Muscle layer of duodenum (tissue), 2 donors: Measurements from ENCODE around the gene CDKL4.

Experiments used
- H3K27ac ChIP-seq: one replicate; pipeline ENCODE4 v1.7.0; 2013; ENCODE audit warnings: mild to moderate bottlenecking, low read length
- H3K27me3 ChIP-seq: one replicate; pipeline ENCODE4 v1.7.0; 2013; ENCODE audit warnings: low read depth, mild to moderate bottlenecking, control low read depth, low read length
- H3K36me3 ChIP-seq, 2 donors: one replicate each; pipeline ENCODE4 v1.7.0; 2013; ENCODE audit warnings: low read length in 2 of 2, control low read depth in 1 of 2, mild to moderate bottlenecking in 1 of 2; ENCODE audit not compliant: insufficient read depth in 2 of 2, control insufficient read depth in 1 of 2
- H3K4me1 ChIP-seq, 2 donors: one replicate each; pipeline ENCODE4 v1.7.0; 2013; ENCODE audit warnings: low read length in 2 of 2, mild to moderate bottlenecking in 2 of 2, control low read depth in 1 of 2, moderate library complexity in 1 of 2; ENCODE audit not compliant: insufficient read depth in 2 of 2, control insufficient read depth in 1 of 2
- H3K4me3 ChIP-seq, 2 donors: one replicate each; pipeline ENCODE4 v1.7.0; 2013; ENCODE audit warnings: low read length in 2 of 2, low read depth in 1 of 2, mild to moderate bottlenecking in 1 of 2
- H3K9me3 ChIP-seq, 2 donors: one replicate each; pipeline ENCODE4 v1.7.0; 2013; ENCODE audit warnings: low read length in 2 of 2, control low read depth in 1 of 2, mild to moderate bottlenecking in 1 of 2; ENCODE audit not compliant: control insufficient read depth in 1 of 2
- donor health status: healthy.

Gene CDKL4

GRCh38 chr2:39243469-39244123 is at the start of gene CDKL4:
Gene CDKL4 (minus strand): TSS chr2:39243970.
- H3K27ac ChIP-seq, result no peak within 1 kb of the TSS
- no peaks in the 10 kb centered on the region for H3K27me3 ChIP-seq
- no peaks in the 10 kb centered on the region for H3K9me3 ChIP-seq
- no peaks in the 10 kb centered on the region for H3K36me3 ChIP-seq
- peak within 1 kb of the TSS in 1 of 2 donors; percentile 51 for H3K4me3 ChIP-seq
- H3K4me1 ChIP-seq, result no peaks in the 10 kb centered on the region

DNA sequence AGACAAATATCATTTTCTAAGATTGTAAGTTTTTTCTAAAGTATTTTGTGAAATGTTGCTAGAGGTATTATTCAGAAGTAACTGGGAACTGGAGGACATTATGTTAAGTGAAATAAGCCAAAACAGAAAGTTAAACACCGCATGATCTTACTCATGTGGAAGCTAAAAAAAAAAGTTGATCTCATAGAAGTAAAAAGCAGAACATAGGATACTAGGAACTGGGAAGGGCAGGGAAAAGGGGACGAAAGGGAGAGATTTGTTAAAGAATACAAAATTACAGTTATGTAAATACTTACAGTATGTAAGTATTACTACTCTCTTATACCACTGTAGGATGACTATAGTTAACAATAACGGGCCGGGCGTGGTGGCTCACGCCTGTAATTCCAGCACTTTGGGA is 46.7 kb upstream of the CDKL4 start:
- no peaks in the 10 kb centered on the region for H3K27me3 ChIP-seq
- H3K36me3 ChIP-seq, result peaks cover 19 to 39% of the 10 kb centered on the region in 2 donors
- H3K9me3 ChIP-seq, result no peaks in the 10 kb centered on the region
- H3K4me3 ChIP-seq, result no peak overlapping the region
- no peaks in the 10 kb centered on the region for H3K4me1 ChIP-seq
- H3K27ac ChIP-seq, result no peak overlapping the region

DNA sequence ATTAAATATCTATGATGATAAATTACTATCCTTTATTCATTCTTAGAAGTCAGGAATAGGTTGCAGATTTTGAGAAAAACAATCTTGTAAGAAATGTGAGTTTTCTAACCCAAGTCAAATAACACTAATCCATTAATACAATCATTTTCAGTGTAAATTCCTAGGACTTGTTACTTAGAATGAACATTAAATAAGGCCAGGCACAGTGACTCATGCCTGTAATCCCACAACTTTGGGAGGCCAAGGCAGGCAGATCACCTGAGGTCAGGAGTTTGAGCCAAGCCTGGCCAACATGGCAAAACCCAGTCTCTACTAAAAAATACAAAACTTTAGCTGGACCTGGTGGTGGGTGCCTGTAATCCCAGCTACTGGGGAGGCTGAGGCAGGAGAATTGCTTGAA is 45.8 kb upstream of the CDKL4 start:
- Histone ChIP-seq H3K36me3 (peaks cover 19 to 39% of the 10 kb centered on the region in 2 donors), H3K27me3 (no peaks in the 10 kb centered on the region), H3K27ac (no peak overlapping the region), H3K4me1 (no peaks in the 10 kb centered on the region), H3K4me3 (no peak overlapping the region), H3K9me3 (no peaks in the 10 kb centered on the region)

DNA sequence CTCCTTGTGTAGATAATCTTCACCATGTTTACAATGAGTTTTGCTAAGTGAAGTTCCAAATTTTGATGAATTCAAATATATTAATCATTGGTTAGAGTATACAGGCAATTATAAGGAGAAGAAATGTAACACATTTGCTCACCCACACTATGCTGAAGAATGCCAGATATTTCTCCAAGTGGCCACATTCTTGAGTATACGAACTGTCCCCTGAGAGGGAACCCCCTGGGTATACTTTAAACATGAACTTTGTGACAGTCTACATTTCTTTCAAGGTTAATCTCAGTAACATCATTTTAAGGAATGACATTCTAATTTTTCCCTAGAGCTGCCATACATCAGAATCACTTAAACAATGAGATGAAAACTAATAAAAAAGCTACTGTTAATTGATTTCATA is 39.8 kb upstream of the CDKL4 start:
- Histone ChIP-seq H3K4me1 (no peaks in the 10 kb centered on the region), H3K27ac (no peak overlapping the region), H3K9me3 (no peaks in the 10 kb centered on the region), H3K36me3 (peaks cover 28 to 32% of the 10 kb centered on the region in 2 donors), H3K27me3 (no peaks in the 10 kb centered on the region), H3K4me3 (no peak overlapping the region)

DNA sequence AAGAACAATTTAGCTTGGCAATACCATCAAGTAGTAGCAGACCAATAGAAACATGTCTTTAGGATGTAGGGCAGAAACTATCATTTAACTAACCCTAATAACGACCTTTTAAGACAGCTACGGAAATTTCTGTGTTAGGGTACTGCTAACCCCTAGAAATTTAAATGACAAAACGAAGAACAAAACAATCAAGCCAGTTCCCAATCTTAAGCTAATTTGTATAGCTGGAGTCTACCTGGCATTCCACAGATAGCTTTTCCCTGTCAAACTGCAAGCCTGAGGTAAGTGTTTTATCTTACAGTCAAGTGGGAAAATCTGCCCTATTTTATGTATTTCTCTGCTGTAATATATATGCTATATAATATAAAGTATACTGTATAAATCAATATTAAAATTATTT is 37.6 kb upstream of the CDKL4 start:
- no peak overlapping the region for H3K27ac ChIP-seq
- no peaks in the 10 kb centered on the region for H3K9me3 ChIP-seq

DNA sequence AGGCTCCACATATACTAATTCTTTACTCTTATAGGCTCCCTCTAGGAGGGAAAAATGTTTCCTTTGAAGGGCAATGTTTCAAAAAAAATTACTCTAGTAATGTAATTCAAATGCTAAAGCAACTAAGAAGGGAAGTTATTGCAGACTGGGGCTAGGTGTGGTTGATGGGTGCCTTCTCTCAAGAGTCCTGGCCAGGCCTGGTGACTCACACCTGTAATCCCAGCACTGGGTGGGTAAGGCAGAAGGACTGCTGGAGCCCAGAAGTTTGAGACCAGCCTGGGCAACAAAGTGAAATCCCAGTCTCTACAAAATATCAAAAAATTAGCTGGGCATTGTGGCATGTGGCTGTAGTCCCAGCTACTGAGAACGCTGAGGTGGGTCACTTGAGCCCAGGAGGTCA is 31.2 kb upstream of the CDKL4 start:
- H3K36me3 ChIP-seq, result peaks cover 30 to 51% of the 10 kb centered on the region in 2 donors
- H3K27ac ChIP-seq, result no peak overlapping the region
- no peak overlapping the region for H3K4me3 ChIP-seq
- no peaks in the 10 kb centered on the region for H3K27me3 ChIP-seq
- no peaks in the 10 kb centered on the region for H3K4me1 ChIP-seq
- H3K9me3 ChIP-seq, result no peaks in the 10 kb centered on the region

More for the DNA sequence above, 37.6 kb upstream of the CDKL4 start:
- Histone ChIP-seq H3K27me3 (no peaks in the 10 kb centered on the region), H3K4me3 (no peak overlapping the region), H3K4me1 (no peaks in the 10 kb centered on the region), H3K36me3 (peaks cover 31 to 42% of the 10 kb centered on the region in 2 donors)

DNA sequence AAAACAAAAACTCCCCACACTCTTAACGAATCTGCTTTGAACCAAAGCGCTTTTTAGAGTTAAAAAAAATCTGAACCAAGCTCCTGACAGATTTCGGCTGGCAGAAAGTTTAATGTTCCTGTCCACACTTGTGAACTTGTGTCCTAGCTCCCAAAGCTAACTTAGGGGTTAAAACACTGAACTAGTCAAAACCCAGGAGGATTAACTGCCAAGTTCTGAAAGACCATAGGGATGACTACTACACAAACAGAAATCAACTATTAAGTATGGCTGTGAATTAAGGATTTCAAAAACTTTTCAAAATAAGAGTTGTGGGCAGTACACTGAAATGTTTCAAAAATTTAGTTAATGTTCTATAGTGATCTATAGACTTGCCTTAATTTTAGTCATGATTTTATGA is 26.2 kb upstream of the CDKL4 start:
- Histone ChIP-seq H3K4me3 (no peak overlapping the region), H3K9me3 (no peaks in the 10 kb centered on the region), H3K4me1 (no peaks in the 10 kb centered on the region), H3K36me3 (peaks cover 4 to 24% of the 10 kb centered on the region in 2 donors), H3K27me3 (no peaks in the 10 kb centered on the region), H3K27ac (no peak overlapping the region)

- Histone ChIP-seq H3K27ac (no peak overlapping the region), H3K4me3 (no peak overlapping the region), H3K9me3 (no peaks in the 10 kb centered on the region), H3K36me3 (peaks cover 12 to 17% of the 10 kb centered on the region in 2 donors), H3K27me3 (no peaks in the 10 kb centered on the region), H3K4me1 (no peaks in the 10 kb centered on the region)
Measured at GRCh38 chr2:39266916-39267434, 23.2 kb upstream of the CDKL4 start.

DNA sequence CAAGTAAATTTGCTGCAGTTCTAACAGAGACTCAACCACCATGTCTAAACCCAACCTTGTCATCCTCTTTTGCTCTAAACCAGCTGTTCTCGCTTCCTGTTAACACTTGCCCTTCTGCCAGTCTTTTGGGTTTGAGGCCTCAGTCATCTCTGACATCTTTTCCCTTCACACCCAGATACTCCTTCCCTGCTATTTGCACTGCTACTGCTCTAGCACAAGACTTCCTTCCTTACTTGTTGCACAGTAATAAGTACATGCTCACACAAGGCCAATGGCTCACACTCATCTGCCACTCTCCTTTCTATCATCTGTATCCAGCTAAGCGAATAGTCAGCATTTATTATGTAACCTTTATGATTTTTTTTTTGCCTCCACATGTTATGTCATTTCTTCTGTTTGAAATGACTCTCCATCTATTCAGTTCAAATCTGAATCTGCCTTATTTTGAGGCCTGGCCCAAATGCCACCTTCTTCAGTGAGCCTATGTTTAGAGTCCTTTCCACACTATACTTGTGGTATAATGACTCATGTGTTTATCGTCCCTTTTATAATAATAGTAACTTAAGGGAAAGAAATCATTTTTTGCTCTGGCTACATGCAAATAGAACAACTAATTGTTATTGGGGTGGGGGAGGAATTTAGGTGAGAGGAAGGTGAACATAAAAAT is 22.5 kb upstream of the CDKL4 start:
- H3K9me3 ChIP-seq, result no peaks in the 10 kb centered on the region
- no peak overlapping the region for H3K4me3 ChIP-seq
- H3K27ac ChIP-seq, result no peak overlapping the region
- H3K36me3 ChIP-seq, result peaks cover 12% of the 10 kb centered on the region in 2 donors
- H3K27me3 ChIP-seq, result no peaks in the 10 kb centered on the region
- no peaks in the 10 kb centered on the region for H3K4me1 ChIP-seq

DNA sequence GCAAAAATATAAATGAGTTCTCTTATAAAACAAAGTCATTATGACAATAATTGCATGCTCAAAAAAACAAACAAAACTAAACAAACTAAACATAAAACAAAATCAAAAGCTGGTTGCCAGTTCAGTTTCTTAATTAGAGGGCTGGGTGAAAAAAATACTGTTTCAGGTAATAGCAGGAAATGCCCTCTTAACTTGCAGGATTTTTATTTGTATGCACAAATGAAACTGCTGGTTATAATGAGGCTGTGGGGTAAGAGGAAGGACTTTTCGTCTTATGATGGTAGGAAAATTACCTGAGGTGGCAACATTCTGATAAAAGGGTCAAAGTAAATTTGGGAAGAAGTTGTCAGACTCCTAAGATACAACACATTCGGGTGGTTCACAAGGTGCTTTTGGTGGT is 21.5 kb upstream of the CDKL4 start:
- no peaks in the 10 kb centered on the region for H3K27me3 ChIP-seq

DNA sequence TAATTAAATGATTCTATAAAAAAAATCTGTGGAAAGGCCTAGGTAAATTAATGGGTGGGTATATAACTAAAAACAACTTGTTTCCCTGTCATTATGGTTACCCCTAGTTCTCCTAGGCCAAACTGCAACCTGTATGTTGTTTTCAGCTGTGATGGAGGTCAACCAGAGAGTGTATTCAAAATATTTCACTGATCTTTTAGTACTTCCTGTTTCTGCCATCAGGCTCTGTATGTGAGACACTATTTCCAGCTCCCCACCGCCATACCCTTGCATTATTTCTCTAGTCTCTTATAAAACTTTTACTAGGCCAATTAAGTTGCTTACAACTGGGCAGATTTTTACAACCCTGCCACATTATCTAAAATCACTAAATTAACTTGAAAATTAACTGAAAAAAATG is 21.0 kb upstream of the CDKL4 start:
- H3K9me3 ChIP-seq, result no peaks in the 10 kb centered on the region
- H3K27me3 ChIP-seq, result no peaks in the 10 kb centered on the region
- H3K36me3 ChIP-seq, result peaks cover 18 to 23% of the 10 kb centered on the region in 2 donors

More for the DNA sequence above, 21.5 kb upstream of the CDKL4 start:
- Histone ChIP-seq H3K4me1 (no peaks in the 10 kb centered on the region), H3K36me3 (peaks cover 18 to 19% of the 10 kb centered on the region in 2 donors), H3K27ac (no peak overlapping the region), H3K4me3 (no peak overlapping the region), H3K9me3 (no peaks in the 10 kb centered on the region)

More for the DNA sequence above, 21.0 kb upstream of the CDKL4 start:
- Histone ChIP-seq H3K4me1 (no peaks in the 10 kb centered on the region), H3K27ac (no peak overlapping the region), H3K4me3 (no peak overlapping the region)
